Measurements from ENCODE around the gene SLC15A4. TPM values are rescaled to one million over a fixed set of nuclear protein-coding genes. Genes with fewer than 3 reads are reported as not detected.

The SLC15A4 gene
- total RNA-seq, 1 experiment from 2014 or later = 29.1 TPM

GRCh38 chr12:128833418-128833817, 9.7 kb upstream of the SLC15A4 start:
- in situ Hi-C loops (cut with HindIII; ENCODE audit: low pct_unique_long_range_greater_than_20kb, low sequenced_read_pairs) = no loop called here
- TF ChIP-seq REST (IDR thresholded peaks at IDR 0.05; ENCODE audit: insufficient read depth in 1 of 2, low read depth in 2 of 2, low read length in 1 of 2) (no peak), POLR2AphosphoS5 (IDR thresholded peaks at IDR 0.05; ENCODE audit: low read depth, low read length) (no peak), CTCF (IDR thresholded peaks at IDR 0.05) (no peak)
- Histone ChIP-seq H3K4me1 (ENCODE audit: control insufficient read depth, insufficient read depth, low read length) (no peaks in the 10 kb centered on the region), H3K36me3 (ENCODE audit: control insufficient read depth, insufficient read depth, low read length) (no peaks in the 10 kb centered on the region), H3K9me3 (ENCODE audit: control insufficient read depth, insufficient read depth, low read depth, low read length) (no peaks in the 10 kb centered on the region), H3K27ac (ENCODE audit: low read length) (no peak overlapping the region), H3K27me3 (ENCODE audit: control insufficient read depth, insufficient read depth, low read length) (no peaks in the 10 kb centered on the region), H3K4me3 (ENCODE audit: low read depth in 2 of 2, low read length in 2 of 2) (no peak overlapping the region)
- intact Hi-C loops (cut with micrococcal nuclease; ENCODE audit: unreplicated experiment) = no loop called here
- BruUV-seq (replicated peaks) = no TSS peak
- POLR2A ChIA-PET = no interaction called here
- no peak for DNase-seq (ENCODE audit: low read depth, low spot score)
- ATAC-seq = no peak
- CTCF ChIA-PET = no interaction called here

GRCh38 chr12:128830505-128830893, 6.7 kb upstream of the SLC15A4 start:
- Histone ChIP-seq H3K36me3 (ENCODE audit: control insufficient read depth, insufficient read depth, low read length) (no peaks in the 10 kb centered on the region), H3K4me1 (ENCODE audit: control insufficient read depth, insufficient read depth, low read length) (no peaks in the 10 kb centered on the region), H3K27ac (ENCODE audit: low read length) (no peak overlapping the region), H3K4me3 (ENCODE audit: low read depth in 2 of 2, low read length in 2 of 2) (no peak overlapping the region), H3K9me3 (ENCODE audit: control insufficient read depth, insufficient read depth, low read depth, low read length) (no peaks in the 10 kb centered on the region; the same call in 1 of the 2 replicates), H3K27me3 (ENCODE audit: control insufficient read depth, insufficient read depth, low read length) (no peaks in the 10 kb centered on the region)
- TF ChIP-seq TCF7L2 (IDR thresholded peaks at IDR 0.05; ENCODE audit: low read depth, low read length) = no peak
- TF ChIP-seq CTCF (IDR thresholded peaks at IDR 0.05) = no peak
- TF ChIP-seq POLR2AphosphoS5 (IDR thresholded peaks at IDR 0.05; ENCODE audit: low read depth, low read length) = no peak
- no peak for TF ChIP-seq SIN3A (IDR thresholded peaks at IDR 0.05; ENCODE audit: borderline replicate concordance, insufficient read depth, low read depth, low read length)
- TF ChIP-seq REST (IDR thresholded peaks at IDR 0.05; ENCODE audit: insufficient read depth in 1 of 2, low read depth in 2 of 2, low read length in 1 of 2) = no peak
- ATAC-seq (no peak), DNase-seq (ENCODE audit: low read depth, low spot score) (no peak)
- intact Hi-C loops (cut with micrococcal nuclease; ENCODE audit: unreplicated experiment) = no loop called here
- POLR2A ChIA-PET = no interaction called here
- BruUV-seq (replicated peaks) = no TSS peak
- CTCF ChIA-PET = no interaction called here
- in situ Hi-C loops (cut with HindIII; ENCODE audit: low pct_unique_long_range_greater_than_20kb, low sequenced_read_pairs) = no loop called here

Data from Panc1 (cell line).